Endothelial cell (in vitro differentiated cells): ENCODE results near the gene HIPK4. TPM values are rescaled to one million over a fixed set of nuclear protein-coding genes. Genes with fewer than 3 reads are reported as not detected.

ENCODE experiments used
- DNase-seq: peaks from one replicate; pipeline ENCODE4 v3.0.0; 2021; ENCODE audit warnings: low spot score
- H3K27ac Mint-ChIP-seq: one replicate; pipeline ENCODE4 v1.8.0; 2021; ENCODE audit warnings: mixed read lengths, inconsistent platforms; ENCODE audit not compliant: unreplicated experiment
- H3K27me3 Mint-ChIP-seq: one replicate; pipeline ENCODE4 v1.8.0; 2021; ENCODE audit warnings: mild to moderate bottlenecking, moderate library complexity, mixed read lengths, inconsistent platforms; ENCODE audit not compliant: unreplicated experiment
- H3K36me3 Mint-ChIP-seq: one replicate; pipeline ENCODE4 v1.8.0; 2021; ENCODE audit warnings: mild to moderate bottlenecking, low read depth, mixed read lengths, inconsistent platforms; ENCODE audit not compliant: unreplicated experiment
- H3K4me1 Mint-ChIP-seq: one replicate; pipeline ENCODE4 v1.8.0; 2021; ENCODE audit warnings: mild to moderate bottlenecking, mixed read lengths, inconsistent platforms; ENCODE audit not compliant: unreplicated experiment
- H3K4me3 Mint-ChIP-seq: one replicate; pipeline ENCODE4 v1.8.0; 2021; ENCODE audit warnings: mild to moderate bottlenecking, mixed read lengths, inconsistent platforms; ENCODE audit not compliant: unreplicated experiment
- H3K9me3 Mint-ChIP-seq: one replicate; pipeline ENCODE4 v1.8.0; 2021; ENCODE audit warnings: mixed read lengths, inconsistent platforms; ENCODE audit not compliant: unreplicated experiment
- microRNA-seq: library from miRNA; unstranded; fragments of <30 nt; microRNA quantifications from one replicate; pipeline ENCODE4, GENCODE V29; 2020; ENCODE audit not compliant: unreplicated experiment
- total RNA-seq: library from RNA; stranded (reverse); fragmentation: NEBNext Ultra II Directional; extraction: Animal tissue kit (Norgen Biotek cat#: 25700); gene quantifications from one replicate; pipeline ENCODE4 v1.2.1, GENCODE V29; 2021; ENCODE audit not compliant: unreplicated experiment
- TF ChIP-seq, protein P1 (sequence below): fragments of 200-600 bp; sonication (generic); IDR thresholded peaks from one replicate; pipeline ENCODE4 v1.5.0; 2021; ENCODE audit warnings: antibody characterized with exemption; ENCODE audit not compliant: unreplicated experiment

HIPK4 gene
- total RNA-seq, 1 donor from 2014 or later, result not detected

- no peaks in the 10 kb centered on the region for H3K9me3 Mint-ChIP-seq
- TF ChIP-seq, protein P1, sequence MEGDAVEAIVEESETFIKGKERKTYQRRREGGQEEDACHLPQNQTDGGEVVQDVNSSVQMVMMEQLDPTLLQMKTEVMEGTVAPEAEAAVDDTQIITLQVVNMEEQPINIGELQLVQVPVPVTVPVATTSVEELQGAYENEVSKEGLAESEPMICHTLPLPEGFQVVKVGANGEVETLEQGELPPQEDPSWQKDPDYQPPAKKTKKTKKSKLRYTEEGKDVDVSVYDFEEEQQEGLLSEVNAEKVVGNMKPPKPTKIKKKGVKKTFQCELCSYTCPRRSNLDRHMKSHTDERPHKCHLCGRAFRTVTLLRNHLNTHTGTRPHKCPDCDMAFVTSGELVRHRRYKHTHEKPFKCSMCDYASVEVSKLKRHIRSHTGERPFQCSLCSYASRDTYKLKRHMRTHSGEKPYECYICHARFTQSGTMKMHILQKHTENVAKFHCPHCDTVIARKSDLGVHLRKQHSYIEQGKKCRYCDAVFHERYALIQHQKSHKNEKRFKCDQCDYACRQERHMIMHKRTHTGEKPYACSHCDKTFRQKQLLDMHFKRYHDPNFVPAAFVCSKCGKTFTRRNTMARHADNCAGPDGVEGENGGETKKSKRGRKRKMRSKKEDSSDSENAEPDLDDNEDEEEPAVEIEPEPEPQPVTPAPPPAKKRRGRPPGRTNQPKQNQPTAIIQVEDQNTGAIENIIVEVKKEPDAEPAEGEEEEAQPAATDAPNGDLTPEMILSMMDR, result no peak
Measured at GRCh38 chr19:40332669-40333068, 57.3 kb downstream of the HIPK4 start.

DNA sequence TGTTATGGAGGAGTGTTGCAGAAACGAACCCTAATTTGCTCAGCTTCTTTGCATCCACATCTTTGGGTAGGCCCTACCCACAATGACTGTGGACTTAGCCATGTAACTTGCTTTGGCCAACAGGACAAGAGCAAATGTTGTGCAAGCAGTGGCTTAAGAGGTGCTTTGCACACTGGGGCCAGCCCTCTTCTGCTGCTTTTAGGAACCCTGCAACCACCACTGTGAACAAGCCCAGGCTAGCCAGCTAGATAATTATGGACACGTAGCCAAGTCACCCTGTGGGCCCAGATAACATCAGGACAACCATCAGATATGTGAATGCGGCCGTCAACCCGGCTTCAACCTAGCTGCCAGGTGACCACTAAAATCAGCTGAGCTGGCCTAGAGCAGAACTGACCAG is 58.9 kb downstream of the HIPK4 start:
- Mint-ChIP-seq H3K27me3 (peaks cover 6% of the 10 kb centered on the region), H3K4me1 (no peaks in the 10 kb centered on the region), H3K36me3 (peaks cover 41% of the 10 kb centered on the region), H3K27ac (no peak overlapping the region), H3K9me3 (no peaks in the 10 kb centered on the region), H3K4me3 (peak overlapping the region; percentile 37)
- DNase-seq, result no peak
- TF ChIP-seq, protein P1, result no peak

More at GRCh38 chr19:40332669-40333068, 57.3 kb downstream of the HIPK4 start:
- no peak for DNase-seq
- Mint-ChIP-seq H3K36me3 (peaks cover 35% of the 10 kb centered on the region), H3K27ac (no peak overlapping the region), H3K4me3 (no peak overlapping the region), H3K27me3 (peaks cover 6% of the 10 kb centered on the region), H3K4me1 (no peaks in the 10 kb centered on the region)

Small RNAs within 50 kb of the gene (microRNA-seq; reads per million reads assigned to microRNA genes)
- gene MIR6796, result 1.6 reads per million, percentile 24 among the genes with 10 or more reads in this experiment

Other genes with a start within 250 kb of the HIPK4 start
- gene MAP3K10, start 198.8 kb downstream of the HIPK4 start, total RNA-seq, result 20.6 TPM
- gene TTC9B, start 171.8 kb downstream of the HIPK4 start, total RNA-seq, result 1.1 TPM
- gene CCNP, start 163.5 kb downstream of the HIPK4 start, total RNA-seq, result 0.18 TPM
- gene AKT2, start 104.8 kb downstream of the HIPK4 start, total RNA-seq, result 89.8 TPM
- gene C19orf47, start 41.8 kb downstream of the HIPK4 start, total RNA-seq, result 17.9 TPM
- 227 TPM for gene PLD3, start 41.5 kb downstream of the HIPK4 start, total RNA-seq
- gene PRX, start 23.2 kb upstream of the HIPK4 start, total RNA-seq, result 6.7 TPM
- gene SERTAD1, start 35.8 kb upstream of the HIPK4 start, total RNA-seq, result 11.8 TPM
- gene SERTAD3, start 54.2 kb upstream of the HIPK4 start, total RNA-seq, result 42.9 TPM
- 17.5 TPM for gene BLVRB, start 75.6 kb upstream of the HIPK4 start, total RNA-seq
- gene SPTBN4, start 76.8 kb upstream of the HIPK4 start, total RNA-seq, result 0.49 TPM
- gene SHKBP1, start 186.7 kb upstream of the HIPK4 start, total RNA-seq, result 84.6 TPM
- 175 TPM for gene LTBP4, start 211.2 kb upstream of the HIPK4 start, total RNA-seq